HG03520 (cell line): ENCODE results near the gene RING1.

ENCODE experiments used
- ATAC-seq: cut with Tn5 transposase; IDR thresholded peaks from one replicate; pipeline ENCODE4 v1.9.1; 2021; ENCODE audit warnings: mild to moderate bottlenecking, moderate library complexity; ENCODE audit not compliant: unreplicated experiment

The RING1 gene

DNA sequence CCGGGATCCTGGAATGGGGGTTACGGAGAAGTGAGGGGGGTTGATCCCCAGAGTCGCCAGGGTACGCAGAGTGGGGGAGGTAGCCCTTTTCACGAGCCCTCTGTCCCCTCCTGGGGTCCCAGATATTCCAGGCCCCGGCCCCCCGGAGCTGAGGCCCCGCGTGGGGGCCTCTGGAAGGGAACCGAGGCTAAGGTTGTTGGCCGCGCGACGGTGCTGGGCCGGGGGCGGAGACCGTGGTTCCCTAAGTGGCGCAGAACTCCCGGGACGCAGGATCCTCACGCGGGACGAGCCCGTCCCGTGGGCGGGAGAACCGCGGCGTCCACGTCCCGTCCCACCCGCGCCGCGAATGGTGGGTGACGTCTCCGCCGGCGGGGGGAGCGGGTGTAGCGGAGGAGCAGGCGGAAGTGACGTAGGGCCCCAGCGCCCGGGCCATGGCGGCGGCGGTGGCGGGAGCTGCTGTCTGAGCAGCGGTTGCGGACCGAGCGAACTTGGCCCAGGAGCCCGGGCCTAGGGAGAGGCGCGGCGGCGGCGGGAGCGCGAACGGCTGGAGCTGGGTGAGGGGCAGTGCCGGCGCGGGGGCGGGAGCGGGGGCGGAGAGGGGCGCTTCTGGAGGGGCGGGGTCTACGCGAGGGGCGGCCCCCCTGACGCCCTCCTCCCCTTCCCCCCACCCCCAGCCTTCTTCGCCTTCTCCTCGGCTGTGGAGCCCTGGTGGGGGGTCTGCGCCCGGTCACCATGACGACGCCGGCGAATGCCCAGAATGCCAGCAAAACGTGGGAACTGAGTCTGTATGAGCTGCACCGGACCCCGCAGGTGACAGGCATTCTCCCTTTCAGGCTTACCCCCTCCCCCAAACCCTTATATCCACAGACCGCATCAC lies at the start of gene RING1:
Gene RING1, plus strand, starts transcription at position 410 of the 877 bp plus-strand sequence. Its CDS starts 323 bp downstream, at position 733.
- ATAC-seq: no peak

DNA sequence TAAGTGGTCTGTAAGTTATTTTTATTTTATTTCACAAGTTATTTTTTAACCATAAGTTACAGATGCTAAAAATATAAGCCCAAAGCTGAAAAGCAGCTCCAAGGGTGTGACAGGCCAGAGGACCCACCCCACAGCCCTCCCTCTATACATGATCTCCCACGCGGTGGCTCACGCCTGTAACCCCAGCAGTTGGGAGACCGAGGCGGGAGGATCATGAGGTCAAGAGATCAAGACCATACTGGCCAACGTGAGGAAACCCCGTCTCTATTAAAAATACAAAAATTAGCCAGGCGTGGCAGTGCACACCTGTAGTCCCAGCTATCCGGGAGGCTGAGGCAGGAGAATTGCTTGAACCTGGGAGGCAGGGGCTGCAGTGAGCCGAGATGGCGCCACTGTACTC lies 48.2 kb upstream of the RING1 start:
- no peak for ATAC-seq

- no peak for ATAC-seq
Measured at GRCh38 chr6:33160728-33161344, 47.5 kb upstream of the RING1 start.

DNA sequence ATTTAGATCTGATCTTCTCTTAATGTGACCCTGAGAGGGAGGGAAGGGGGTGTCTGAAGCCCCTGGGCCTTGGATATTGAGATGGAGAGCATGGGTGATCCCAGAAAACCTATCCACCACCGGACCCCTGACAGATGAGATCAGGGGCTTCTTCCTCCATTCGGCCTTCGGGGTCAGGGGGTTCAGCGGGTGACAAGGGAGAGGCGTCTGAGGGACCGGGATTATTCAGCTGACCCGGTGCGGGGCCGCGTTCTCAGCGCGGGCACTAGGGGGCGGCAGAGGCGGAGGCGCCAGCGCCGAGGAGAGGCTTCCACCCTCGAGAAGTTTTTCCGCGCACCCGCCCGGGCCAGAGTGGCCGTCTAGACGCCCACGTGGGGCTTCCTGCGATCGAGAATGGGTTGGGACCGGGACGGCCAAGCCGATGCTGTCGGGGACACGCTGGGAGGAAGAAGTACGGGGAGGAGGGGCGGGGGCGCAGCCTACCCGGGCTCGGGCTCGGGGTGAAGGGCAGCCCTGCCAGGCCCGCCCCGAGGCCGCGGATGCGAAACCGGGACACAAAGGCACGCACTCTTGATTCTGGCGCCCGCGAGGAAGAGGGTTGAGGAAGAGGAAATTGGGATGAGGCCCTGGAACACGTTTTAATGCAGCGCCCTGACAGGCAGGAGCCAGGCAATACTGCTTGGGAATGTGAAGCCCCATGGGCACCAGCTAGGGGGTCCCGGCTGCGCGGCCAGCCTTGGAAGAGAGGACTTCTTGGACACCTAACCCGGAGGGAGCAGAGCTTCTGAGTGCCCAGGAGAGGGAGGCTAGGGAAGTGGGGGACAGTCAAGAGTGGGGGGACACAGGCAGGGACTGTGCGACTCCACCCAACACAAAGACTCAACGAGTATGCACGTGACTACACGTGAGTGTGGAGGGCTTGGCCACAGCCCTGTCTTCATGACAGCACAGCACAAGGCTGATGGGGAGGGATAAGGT lies 46.7 kb upstream of the RING1 start:
- ATAC-seq: no peak

GRCh38 chr6:33163540-33163939 lies 44.8 kb upstream of the RING1 start:
- ATAC-seq: no peak

DNA sequence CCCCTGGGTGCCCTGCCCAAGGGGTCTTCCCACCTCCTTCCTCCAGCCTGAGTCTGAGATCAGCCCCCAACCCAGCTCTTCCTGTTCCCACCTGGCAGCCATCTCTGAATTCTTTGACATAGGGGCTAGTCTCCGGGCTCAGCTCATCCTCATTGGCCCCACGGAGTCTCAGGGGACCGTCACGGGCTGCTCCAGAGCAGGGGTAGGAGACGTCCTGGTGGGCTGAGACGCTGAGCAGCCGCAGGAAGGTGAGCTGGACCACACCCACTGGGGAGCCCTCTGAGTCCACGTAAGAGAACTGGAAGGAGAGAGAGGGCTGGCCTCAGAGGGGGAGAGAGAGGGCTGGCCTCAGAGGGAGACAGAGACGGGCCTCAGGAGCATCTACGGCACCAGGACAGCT lies 44.1 kb upstream of the RING1 start:
- no peak for ATAC-seq

GRCh38 chr6:33164665-33165373 lies 43.5 kb upstream of the RING1 start:
- ATAC-seq: no peak

DNA sequence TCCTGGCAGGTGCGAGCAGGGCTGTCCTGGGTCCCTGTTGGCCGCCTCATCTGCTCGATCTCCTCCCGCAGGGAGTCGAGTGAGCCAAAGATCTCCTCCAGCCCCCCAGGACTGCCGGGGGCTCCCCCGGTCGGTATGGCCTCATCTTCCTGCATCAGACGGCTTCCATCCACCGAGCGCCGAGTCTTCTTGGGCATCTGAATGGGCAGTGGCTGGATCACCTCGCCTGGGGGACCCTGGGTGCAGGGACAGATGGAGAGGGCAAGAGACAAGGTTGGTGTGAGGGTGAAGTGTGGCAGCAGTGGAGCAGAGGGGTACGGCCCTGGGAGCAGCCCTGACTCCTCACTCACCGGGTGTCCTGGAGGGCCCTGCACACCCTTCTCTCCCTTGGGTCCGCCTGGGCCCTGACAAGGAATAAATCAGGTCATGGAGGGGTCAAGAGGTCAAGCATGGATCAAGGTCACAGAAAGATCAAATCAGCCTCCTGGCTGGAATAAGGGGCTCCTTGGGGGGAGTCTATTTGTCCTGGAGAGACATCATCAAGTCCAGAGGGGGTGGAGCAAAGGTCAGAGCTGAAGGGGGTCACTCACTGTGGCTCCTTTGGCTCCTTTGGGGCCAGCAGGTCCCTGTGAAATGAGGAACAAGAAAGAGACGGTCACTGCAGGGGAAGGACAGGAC lies 42.6 kb upstream of the RING1 start:
- ATAC-seq: no peak

DNA sequence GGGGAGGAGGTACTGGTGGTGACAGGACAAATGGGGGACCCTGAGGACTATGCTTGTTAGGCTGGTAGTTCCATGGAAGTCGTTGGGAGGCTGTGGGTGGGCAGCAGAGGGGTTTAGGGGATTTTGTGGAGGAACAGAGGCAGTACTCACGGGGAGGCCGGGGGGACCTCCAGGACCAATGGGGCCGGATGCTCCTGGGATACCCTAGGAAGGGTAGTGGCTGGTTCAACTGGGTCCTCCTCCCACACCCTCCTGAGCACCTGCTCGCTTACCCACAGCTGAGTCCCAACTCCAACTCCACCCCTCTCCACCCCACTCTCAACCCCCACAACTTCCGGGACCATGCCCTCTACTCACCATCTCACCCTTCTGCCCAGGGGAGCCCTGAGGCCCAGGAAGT lies 41.9 kb upstream of the RING1 start:
- ATAC-seq: no peak

DNA sequence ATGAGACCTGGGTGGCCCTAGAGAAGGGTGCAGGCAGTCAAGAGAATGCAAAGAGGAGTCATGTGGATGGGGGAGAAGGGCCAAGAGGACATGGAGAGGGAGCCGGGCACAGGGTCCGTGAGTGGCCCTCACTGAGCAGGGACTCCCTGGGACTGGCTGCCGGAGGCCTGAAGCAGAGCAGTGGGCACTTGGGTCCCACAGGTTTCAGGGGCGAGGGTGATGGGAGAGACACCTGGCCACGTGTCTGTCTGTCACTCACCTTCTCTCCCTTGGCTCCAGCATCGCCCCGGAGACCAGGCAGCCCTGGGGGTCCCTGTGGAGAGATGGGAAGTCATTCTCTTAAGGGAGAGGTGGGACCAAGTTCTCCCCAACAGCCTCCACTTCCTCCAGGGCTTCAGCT lies 41.5 kb upstream of the RING1 start:
- no peak for ATAC-seq

DNA sequence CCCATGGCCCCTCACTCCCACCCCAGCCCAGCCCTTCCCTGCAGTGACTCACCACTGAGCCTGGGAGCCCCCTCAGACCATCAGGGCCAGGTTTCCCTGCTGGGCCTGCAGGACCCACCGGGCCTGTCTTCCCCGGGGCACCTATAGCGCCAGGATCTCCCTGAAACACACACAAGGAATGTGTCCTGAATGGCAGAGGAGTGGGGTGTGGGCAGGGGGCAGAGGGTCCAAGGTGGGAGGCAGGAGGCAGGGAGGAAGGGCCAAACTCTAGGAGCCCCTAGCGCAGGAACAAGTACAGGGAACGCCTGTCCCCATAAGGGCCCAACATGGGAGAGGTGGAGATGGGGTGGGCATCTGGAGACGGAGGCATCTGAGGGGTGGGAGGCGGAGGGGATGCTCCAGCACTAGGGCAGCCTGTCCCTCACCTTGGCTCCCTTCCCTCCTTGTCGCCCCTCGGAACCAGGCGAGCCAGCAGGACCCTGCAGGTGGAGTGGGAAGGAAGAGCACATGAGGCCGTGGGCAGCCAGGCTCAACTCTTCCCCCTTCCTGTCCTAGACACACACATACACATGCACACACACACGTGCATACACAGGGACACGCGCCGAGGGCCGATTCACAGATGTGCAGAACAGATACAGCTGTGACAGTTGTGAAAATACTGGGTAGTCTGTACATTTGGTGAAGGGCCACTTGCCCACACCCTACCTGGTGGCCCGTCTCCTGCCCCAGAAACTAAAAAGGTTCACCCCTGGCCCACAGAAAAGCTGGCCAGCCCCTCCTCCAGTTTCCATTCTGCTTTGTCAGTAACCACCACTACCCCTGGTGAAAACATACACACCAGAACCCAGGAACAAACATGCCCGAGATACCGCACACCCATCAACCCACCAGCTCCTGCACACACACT lies 40.7 kb upstream of the RING1 start:
- ATAC-seq: no peak

DNA sequence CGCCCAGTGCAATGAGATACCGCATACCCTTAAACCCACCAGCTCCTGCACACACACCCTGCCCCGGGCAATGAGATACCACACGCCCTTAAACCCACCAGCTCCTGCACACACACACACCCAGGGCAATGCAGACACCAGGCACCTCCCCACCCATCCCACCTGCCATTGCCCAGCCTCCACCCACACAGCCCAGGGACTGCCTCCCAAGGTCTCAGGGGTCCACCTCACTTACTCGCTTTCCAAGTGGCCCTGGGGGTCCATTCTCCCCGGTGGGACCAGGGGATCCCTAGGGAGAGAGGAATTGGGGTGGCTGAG lies 40.1 kb upstream of the RING1 start:
- no peak for ATAC-seq

- ATAC-seq: no peak
Measured at GRCh38 chr6:33168639-33169038, 39.7 kb upstream of the RING1 start.

- ATAC-seq: no peak
Measured at GRCh38 chr6:33169291-33170175, 38.8 kb upstream of the RING1 start.

GRCh38 chr6:33170176-33171015 lies 37.9 kb upstream of the RING1 start:
- ATAC-seq: no peak

DNA sequence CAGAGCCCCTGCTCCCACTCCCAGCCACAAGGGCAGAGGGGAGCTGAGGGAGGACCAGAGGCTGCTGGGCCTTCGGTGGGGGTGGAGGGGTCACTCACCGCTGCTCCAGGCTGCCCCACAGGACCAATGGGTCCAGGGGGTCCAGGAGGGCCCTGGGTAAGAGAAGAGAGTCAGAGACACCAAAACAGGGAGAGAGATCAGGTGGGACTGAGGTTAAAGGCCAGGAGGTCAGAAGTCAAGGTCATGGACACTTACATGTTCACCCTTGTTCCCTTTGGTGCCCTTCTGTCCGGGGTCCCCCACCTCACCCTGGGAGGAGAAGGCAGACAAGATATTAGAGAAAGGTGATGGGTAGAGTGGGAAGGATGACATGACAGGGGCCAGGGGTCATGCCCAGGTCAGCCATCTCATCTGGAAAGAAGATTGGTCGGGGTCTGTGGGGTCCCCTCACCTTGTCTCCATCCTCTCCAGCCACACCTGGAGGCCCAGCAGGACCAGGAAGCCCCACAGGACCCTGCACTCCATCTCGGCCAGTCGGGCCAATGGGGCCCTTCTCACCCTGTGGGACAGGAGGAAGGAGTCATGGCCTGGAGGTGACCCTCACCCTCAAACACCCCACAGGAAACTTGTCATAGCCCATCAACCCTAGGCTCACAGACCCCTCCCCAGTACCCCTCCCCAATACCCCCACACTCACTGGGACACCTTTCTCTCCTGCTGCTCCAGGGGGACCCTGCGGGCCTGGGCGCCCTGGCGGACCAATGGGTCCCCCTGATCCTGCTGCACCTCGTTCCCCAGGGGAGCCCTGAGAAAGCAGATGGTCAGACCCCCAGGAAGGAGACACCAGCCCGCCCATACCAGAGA lies 37.1 kb upstream of the RING1 start:
- ATAC-seq: no peak
